ENCODE data around the gene RLN3. TPM values are rescaled to one million over a fixed set of nuclear protein-coding genes. Genes with fewer than 3 reads are reported as not detected.

RLN3 gene
- total and polyA plus RNA-seq, 4 donors: not detected

DNA sequence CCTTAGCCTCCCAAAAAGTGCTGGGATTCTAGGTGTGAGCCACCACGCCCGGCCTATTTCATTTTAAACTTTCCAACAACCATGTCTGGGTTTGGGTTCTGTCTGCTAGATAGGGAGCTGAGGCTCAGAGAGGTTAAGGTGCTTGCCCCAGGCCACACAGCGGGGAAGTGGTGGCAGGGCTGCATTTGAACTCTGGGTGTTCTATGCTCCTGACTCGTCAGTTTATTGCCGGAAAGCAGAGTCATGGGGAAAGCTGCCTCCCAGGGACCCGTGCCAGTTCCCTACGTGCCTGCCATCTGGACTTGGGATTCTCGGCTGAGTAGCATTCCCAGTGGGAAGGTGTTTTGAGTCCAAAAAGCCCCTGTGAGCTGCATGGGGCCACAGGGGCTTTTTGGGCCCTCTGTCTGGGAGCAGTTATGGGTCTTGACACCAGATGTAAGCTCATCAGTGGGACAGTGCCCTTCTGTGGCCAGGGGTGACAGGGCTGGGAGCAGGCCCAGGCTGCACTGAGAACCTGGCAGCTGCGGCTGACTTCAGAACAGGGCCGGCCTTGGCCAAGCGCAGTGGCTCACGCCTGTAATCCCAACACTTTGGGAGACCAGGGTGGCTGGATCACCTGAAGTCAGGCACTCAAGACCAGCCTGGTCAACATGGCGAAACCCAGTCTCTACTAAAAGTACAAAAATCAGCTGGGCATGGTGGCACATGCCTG lies 32.8 kb upstream of the RLN3 start:
- peaks cover 0 to 6% (median 0%) of the 10 kb centered on the region in 4 donors for H3K4me1 ChIP-seq (ENCODE audit: control insufficient read depth in 4 of 4, insufficient read depth in 4 of 4, low read length in 3 of 4)
- no peaks in the 10 kb centered on the region for H3K27me3 ChIP-seq (ENCODE audit: control insufficient read depth in 4 of 4, insufficient read depth in 4 of 4, low read length in 3 of 4)
- peaks cover 0 to 3% (median 1%) of the 10 kb centered on the region in 4 donors for H3K9me3 ChIP-seq (ENCODE audit: control insufficient read depth in 4 of 4, low read length in 3 of 4)
- H3K9ac ChIP-seq (ENCODE audit: low read depth in 1 of 2, low read length in 2 of 2): no peak overlapping the region
- no peak overlapping the region for H3K4me3 ChIP-seq (ENCODE audit: low read depth in 1 of 3, low read length in 3 of 3)
- peak in 1 of 2 donors; percentile 19 for TF ChIP-seq RXRA (IDR thresholded peaks at IDR 0.05)
- no peak for TF ChIP-seq FOXA1 (IDR thresholded peaks at IDR 0.05)
- TF ChIP-seq HNF4A (conservative IDR thresholded peaks at IDR 0.05): peak in 1 of 2 donors; percentile 31
- H3K27ac ChIP-seq (ENCODE audit: low read depth in 1 of 2, low read length in 2 of 2): no peak overlapping the region
- H3K36me3 ChIP-seq (ENCODE audit: control insufficient read depth in 4 of 4, insufficient read depth in 3 of 4, low read depth in 1 of 4, low read length in 3 of 4): peaks cover 0 to 24% (median 9%) of the 10 kb centered on the region in 4 donors
- WGBS: 64% methylated on average over 13 of the region's 13 CpGs
- no peak for DNase-seq (ENCODE audit: low spot score)

DNA sequence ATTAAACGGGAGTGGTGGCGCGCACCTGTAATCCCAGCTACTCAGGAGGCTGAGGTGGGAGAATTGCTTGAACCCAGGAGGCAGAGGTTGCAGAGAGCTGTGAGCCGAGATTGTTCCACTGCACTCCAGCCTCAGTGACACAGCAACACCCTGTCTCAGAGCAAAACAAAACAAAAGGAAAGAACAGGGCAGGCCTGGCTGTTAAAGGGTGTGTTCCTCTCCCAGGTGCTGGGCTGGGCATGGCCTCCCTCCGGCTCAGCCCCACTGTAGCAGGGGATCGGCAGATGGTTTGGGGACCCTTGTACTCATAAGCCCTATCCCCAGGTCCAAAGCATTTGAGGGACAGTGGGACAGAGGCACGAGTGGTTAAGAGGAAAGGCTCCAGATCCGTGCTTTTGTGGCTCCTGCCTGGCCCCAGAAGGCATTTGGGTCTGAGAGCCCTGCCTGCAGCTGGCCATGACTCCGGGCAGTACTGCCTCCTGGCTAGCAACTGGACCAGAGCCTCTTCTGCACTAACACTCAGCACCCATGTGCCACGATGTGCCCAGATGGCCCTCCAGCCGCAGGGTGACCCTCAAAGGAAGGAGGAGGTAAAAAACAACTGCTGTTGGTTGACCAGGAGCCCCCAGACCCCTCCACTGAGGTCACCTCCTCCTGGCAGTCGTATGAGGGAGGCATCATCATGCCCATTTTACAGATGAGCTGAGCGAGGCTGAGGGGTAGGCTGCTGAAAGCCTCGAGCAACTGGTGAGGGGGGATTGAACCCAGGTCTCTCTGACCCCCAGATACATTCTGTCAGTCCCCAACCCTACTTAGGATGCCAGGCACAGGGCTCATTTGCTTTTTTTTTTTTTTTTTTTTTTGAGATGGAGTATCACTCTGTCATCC lies 31.8 kb upstream of the RLN3 start:
- TF ChIP-seq, protein P1, sequence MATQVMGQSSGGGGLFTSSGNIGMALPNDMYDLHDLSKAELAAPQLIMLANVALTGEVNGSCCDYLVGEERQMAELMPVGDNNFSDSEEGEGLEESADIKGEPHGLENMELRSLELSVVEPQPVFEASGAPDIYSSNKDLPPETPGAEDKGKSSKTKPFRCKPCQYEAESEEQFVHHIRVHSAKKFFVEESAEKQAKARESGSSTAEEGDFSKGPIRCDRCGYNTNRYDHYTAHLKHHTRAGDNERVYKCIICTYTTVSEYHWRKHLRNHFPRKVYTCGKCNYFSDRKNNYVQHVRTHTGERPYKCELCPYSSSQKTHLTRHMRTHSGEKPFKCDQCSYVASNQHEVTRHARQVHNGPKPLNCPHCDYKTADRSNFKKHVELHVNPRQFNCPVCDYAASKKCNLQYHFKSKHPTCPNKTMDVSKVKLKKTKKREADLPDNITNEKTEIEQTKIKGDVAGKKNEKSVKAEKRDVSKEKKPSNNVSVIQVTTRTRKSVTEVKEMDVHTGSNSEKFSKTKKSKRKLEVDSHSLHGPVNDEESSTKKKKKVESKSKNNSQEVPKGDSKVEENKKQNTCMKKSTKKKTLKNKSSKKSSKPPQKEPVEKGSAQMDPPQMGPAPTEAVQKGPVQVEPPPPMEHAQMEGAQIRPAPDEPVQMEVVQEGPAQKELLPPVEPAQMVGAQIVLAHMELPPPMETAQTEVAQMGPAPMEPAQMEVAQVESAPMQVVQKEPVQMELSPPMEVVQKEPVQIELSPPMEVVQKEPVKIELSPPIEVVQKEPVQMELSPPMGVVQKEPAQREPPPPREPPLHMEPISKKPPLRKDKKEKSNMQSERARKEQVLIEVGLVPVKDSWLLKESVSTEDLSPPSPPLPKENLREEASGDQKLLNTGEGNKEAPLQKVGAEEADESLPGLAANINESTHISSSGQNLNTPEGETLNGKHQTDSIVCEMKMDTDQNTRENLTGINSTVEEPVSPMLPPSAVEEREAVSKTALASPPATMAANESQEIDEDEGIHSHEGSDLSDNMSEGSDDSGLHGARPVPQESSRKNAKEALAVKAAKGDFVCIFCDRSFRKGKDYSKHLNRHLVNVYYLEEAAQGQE (IDR thresholded peaks at IDR 0.05): no peak
- TF ChIP-seq, protein P2, sequence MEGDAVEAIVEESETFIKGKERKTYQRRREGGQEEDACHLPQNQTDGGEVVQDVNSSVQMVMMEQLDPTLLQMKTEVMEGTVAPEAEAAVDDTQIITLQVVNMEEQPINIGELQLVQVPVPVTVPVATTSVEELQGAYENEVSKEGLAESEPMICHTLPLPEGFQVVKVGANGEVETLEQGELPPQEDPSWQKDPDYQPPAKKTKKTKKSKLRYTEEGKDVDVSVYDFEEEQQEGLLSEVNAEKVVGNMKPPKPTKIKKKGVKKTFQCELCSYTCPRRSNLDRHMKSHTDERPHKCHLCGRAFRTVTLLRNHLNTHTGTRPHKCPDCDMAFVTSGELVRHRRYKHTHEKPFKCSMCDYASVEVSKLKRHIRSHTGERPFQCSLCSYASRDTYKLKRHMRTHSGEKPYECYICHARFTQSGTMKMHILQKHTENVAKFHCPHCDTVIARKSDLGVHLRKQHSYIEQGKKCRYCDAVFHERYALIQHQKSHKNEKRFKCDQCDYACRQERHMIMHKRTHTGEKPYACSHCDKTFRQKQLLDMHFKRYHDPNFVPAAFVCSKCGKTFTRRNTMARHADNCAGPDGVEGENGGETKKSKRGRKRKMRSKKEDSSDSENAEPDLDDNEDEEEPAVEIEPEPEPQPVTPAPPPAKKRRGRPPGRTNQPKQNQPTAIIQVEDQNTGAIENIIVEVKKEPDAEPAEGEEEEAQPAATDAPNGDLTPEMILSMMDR (IDR thresholded peaks at IDR 0.05; ENCODE audit: low read depth, low read length, missing input control): no peak
- no peak for TF ChIP-seq EGR1 (IDR thresholded peaks at IDR 0.05; ENCODE audit: low read depth in 2 of 2)
- TF ChIP-seq JUND (IDR thresholded peaks at IDR 0.05): no peak
- no peak for TF ChIP-seq YY1 (IDR thresholded peaks at IDR 0.05)
- no peak for TF ChIP-seq RXRA (IDR thresholded peaks at IDR 0.05)
- TF ChIP-seq FOXA2 (IDR thresholded peaks at IDR 0.05): no peak
- TF ChIP-seq GABPA (IDR thresholded peaks at IDR 0.05 in 1 of 2, conservative IDR thresholded peaks at IDR 0.05 in 1 of 2): no peak
- no peak for TF ChIP-seq HNF4A (conservative IDR thresholded peaks at IDR 0.05)
- no peak for TF ChIP-seq FOXA1 (IDR thresholded peaks at IDR 0.05)
- Histone ChIP-seq H3K4me1 (ENCODE audit: control insufficient read depth in 4 of 4, insufficient read depth in 4 of 4, low read length in 3 of 4) (peaks cover 0 to 6% (median 0%) of the 10 kb centered on the region in 4 donors), H3K9ac (ENCODE audit: low read depth in 1 of 2, low read length in 2 of 2) (no peak overlapping the region), H3K36me3 (ENCODE audit: control insufficient read depth in 4 of 4, insufficient read depth in 3 of 4, low read depth in 1 of 4, low read length in 3 of 4) (peaks cover 0 to 19% (median 10%) of the 10 kb centered on the region in 4 donors), H3K27ac (ENCODE audit: low read depth in 1 of 2, low read length in 2 of 2) (no peak overlapping the region), H3K9me3 (ENCODE audit: control insufficient read depth in 4 of 4, low read length in 3 of 4) (peaks cover 0 to 3% (median 1%) of the 10 kb centered on the region in 4 donors), H3K27me3 (ENCODE audit: control insufficient read depth in 4 of 4, insufficient read depth in 4 of 4, low read length in 3 of 4) (no peaks in the 10 kb centered on the region), H3K4me3 (ENCODE audit: low read depth in 1 of 3, low read length in 3 of 3) (no peak overlapping the region)
- 94% methylated on average over 14 of the region's 14 CpGs for WGBS
- no peak for DNase-seq (ENCODE audit: low spot score)

All from liver (tissue), 9 donors.